ENCODE data around the gene KIR3DL3. TPM values are rescaled to one million over a fixed set of nuclear protein-coding genes. Genes with fewer than 3 reads are reported as not detected.

The KIR3DL3 gene
- total RNA-seq (2022; extraction: Qiagen RNA extraction), result not detected in 5 replicates

DNA sequence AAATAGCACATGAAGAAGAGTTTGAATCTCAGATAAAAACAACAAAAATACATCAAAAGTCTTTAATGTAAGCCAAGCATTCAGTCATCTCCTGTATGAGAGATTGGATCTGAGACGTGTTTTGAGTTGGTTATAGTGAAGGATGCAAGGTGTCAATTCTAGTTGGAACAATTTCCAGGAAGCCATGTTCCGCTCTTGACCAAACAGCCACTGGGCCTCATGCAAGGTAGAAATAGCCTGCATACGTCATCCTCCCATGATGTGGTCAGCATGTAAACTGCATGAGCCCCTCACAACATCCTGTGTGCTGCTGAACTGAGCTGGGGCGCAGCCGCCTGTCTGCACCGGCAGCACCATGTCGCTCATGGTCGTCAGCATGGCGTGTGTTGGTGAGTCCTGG is at the start of gene KIR3DL3:
TSS of gene KIR3DL3 (plus strand) at position 301 of the 400 bp plus-strand sequence. CDS start at position 356, 55 bp downstream.

DNA sequence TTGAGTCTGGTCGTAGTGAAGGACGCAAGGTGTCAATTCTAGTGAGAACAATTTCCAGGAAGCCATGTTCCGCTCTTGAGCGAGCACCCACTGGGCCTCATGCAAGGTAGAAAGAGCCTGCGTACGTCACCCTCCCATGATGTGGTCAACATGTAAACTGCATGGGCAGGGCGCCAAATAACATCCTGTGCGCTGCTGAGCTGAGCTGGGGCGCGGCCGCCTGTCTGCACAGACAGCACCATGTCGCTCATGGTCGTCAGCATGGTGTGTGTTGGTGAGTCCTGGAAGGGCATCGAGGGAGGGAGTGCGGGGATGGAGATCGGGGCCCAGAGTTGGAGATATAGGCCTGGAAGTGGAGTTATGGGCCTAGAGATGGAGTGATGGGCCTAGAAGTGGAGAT is 14.1 kb downstream of the KIR3DL3 start, which contains the start of gene KIR2DL3:
TSS of gene KIR2DL3 (plus strand) at position 208 of the 400 bp plus-strand sequence. CDS start at position 241, 33 bp downstream.

DNA sequence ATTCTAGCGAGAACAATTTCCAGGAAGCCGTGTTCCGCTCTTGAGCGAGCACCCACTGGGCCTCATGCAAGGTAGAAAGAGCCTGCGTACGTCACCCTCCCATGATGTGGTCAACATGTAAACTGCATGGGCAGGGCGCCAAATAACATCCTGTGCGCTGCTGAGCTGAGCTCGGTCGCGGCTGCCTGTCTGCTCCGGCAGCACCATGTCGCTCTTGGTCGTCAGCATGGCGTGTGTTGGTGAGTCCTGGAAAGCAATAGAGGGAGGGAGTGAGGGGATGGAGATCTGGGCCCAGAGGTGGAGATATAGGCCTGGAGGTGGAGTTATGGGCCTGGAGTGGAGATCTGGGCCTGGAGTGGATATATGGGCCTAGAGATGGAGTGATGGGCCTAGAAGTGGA is 45.4 kb downstream of the KIR3DL3 start, which contains the start of gene KIR2DL1:
TSS of gene KIR2DL1 (plus strand) at position 148 of the 400 bp plus-strand sequence. CDS start at position 206, 58 bp downstream.

Other genes starting within 250 kb of the KIR3DL3 start
- gene LAIR2, start 221.6 kb upstream of the KIR3DL3 start, total RNA-seq (2022; extraction: Qiagen RNA extraction), result not detected in 5 replicates
- gene LILRA2, start 150.7 kb upstream of the KIR3DL3 start, total RNA-seq (2022; extraction: Qiagen RNA extraction), result not detected in 5 replicates
- not detected in 5 replicates for gene LILRA1, start 130.8 kb upstream of the KIR3DL3 start, total RNA-seq (2022; extraction: Qiagen RNA extraction)
- gene LILRB1, start 94.0 kb upstream of the KIR3DL3 start, total RNA-seq (2022; extraction: Qiagen RNA extraction), result 0.24 TPM in 1 of 5 replicates, not detected in the others
- not detected in 5 replicates for gene LILRB4, start 61.5 kb upstream of the KIR3DL3 start, total RNA-seq (2022; extraction: Qiagen RNA extraction)
- gene KIR2DL3, start 14.1 kb downstream of the KIR3DL3 start, total RNA-seq (2022; extraction: Qiagen RNA extraction), result not detected in 5 replicates
- not detected in 5 replicates for gene KIR2DL1, start 45.4 kb downstream of the KIR3DL3 start, total RNA-seq (2022; extraction: Qiagen RNA extraction)
- not detected in 5 replicates for gene KIR2DL4, start 79.2 kb downstream of the KIR3DL3 start, total RNA-seq (2022; extraction: Qiagen RNA extraction)
- not detected in 5 replicates for gene KIR3DL1, start 92.0 kb downstream of the KIR3DL3 start, total RNA-seq (2022; extraction: Qiagen RNA extraction)
- not detected in 5 replicates for gene KIR2DS4, start 108.2 kb downstream of the KIR3DL3 start, total RNA-seq (2022; extraction: Qiagen RNA extraction)
- not detected in 5 replicates for gene KIR3DL2, start 126.0 kb downstream of the KIR3DL3 start, total RNA-seq (2022; extraction: Qiagen RNA extraction)
- gene FCAR, start 149.8 kb downstream of the KIR3DL3 start, total RNA-seq (2022; extraction: Qiagen RNA extraction), result not detected in 5 replicates
- not detected in 5 replicates for gene NCR1, start 181.7 kb downstream of the KIR3DL3 start, total RNA-seq (2022; extraction: Qiagen RNA extraction)
- not detected in 5 replicates for gene NLRP7, start 223.1 kb downstream of the KIR3DL3 start, total RNA-seq (2022; extraction: Qiagen RNA extraction)
- gene NLRP2, start 241.9 kb downstream of the KIR3DL3 start, total RNA-seq (2022; extraction: Qiagen RNA extraction), result 23.9 to 26.9 TPM (median 25.8 TPM) in 5 replicates

All from A549 treated with Mapracorat at 1 μM for 4 hours (cell line).